GM23338 (cell line): Measurements from ENCODE around the gene DEUP1. TPM values are rescaled to one million over a fixed set of nuclear protein-coding genes. Genes with fewer than 3 reads are reported as not detected.

Experiments used
- ATAC-seq: fragments of 200-7000 bp; cut with Tn5 transposase; 3 replicates; pipeline ENCODE4 v1.9.1; 2020
- DNase-seq: peaks from one replicate; pipeline ENCODE4 v3.0.0-alpha.2; 2015; ENCODE audit warnings: low spot score
- H2AFZ ChIP-seq: fragments of 200-600 bp; sonication (generic); 2 replicates; pipeline ENCODE4 v1.8.0; 2016; ENCODE audit warnings: antibody characterized with exemption, mild to moderate bottlenecking, moderate library complexity
- H3F3A ChIP-seq: fragments of 200-600 bp; sonication (generic); replicated peaks from 2 replicates; pipeline ENCODE4 v1.8.0; 2017; ENCODE audit warnings: antibody characterized with exemption, mixed run types, low read depth
- H3K27ac ChIP-seq: fragments of 200-600 bp; sonication (generic); 2 replicates; pipeline ENCODE4 v1.6.1; 2016; ENCODE audit warnings: low read depth
- H3K27me3 ChIP-seq: fragments of 200-600 bp; sonication (generic); 2 replicates; pipeline ENCODE4 v1.8.0; 2016; ENCODE audit warnings: mild to moderate bottlenecking, mixed run types, moderate library complexity; ENCODE audit not compliant: insufficient read depth
- H3K36me3 ChIP-seq: fragments of 200-600 bp; sonication (generic); 2 replicates; pipeline ENCODE4 v1.8.0; 2016; ENCODE audit warnings: mild to moderate bottlenecking; ENCODE audit not compliant: insufficient read depth
- H3K4me1 ChIP-seq: fragments of 200-600 bp; sonication (generic); 2 replicates; pipeline ENCODE4 v1.8.0; 2016; ENCODE audit warnings: mild to moderate bottlenecking, moderate library complexity; ENCODE audit not compliant: insufficient read depth
- H3K4me2 ChIP-seq: fragments of 200-600 bp; sonication (generic); 2 replicates; pipeline ENCODE4 v1.7.1; 2017; ENCODE audit warnings: mixed run types
- H3K4me3 ChIP-seq: fragments of 200-600 bp; sonication (generic); 2 replicates; pipeline ENCODE4 v1.6.1; 2016; ENCODE audit warnings: mixed run types
- H3K79me2 ChIP-seq: fragments of 200-600 bp; sonication (generic); replicated peaks from 2 replicates; pipeline ENCODE4 v1.8.0; 2017; ENCODE audit warnings: mild to moderate bottlenecking; ENCODE audit not compliant: insufficient read depth
- H3K9me2 ChIP-seq: fragments of 200-600 bp; sonication (generic); 2 replicates; pipeline ENCODE4 v1.8.0; 2017; ENCODE audit not compliant: insufficient read depth
- H4K20me1 ChIP-seq: fragments of 200-600 bp; sonication (generic); replicated peaks from 2 replicates; pipeline ENCODE4 v1.8.0; 2017; ENCODE audit warnings: mild to moderate bottlenecking; ENCODE audit not compliant: insufficient read depth
- H3K27ac Mint-ChIP-seq: 2 replicates; pipeline ENCODE4 v1.8.0; 2020; ENCODE audit warnings: inconsistent platforms, mild to moderate bottlenecking, moderate library complexity, mixed read lengths
- H3K27me3 Mint-ChIP-seq: 3 replicates; pipeline ENCODE4 v1.8.0; 2022; ENCODE audit warnings: low read depth, mild to moderate bottlenecking, moderate library complexity, mixed read lengths, inconsistent platforms; ENCODE audit not compliant: insufficient read depth, poor library complexity
- H3K36me3 Mint-ChIP-seq: 3 replicates; pipeline ENCODE4 v1.8.0; 2021; ENCODE audit warnings: low read depth, mild to moderate bottlenecking, inconsistent platforms, moderate library complexity, mixed read lengths
- H3K4me1 Mint-ChIP-seq: 3 replicates; pipeline ENCODE4 v1.8.0; 2020; ENCODE audit warnings: mild to moderate bottlenecking, inconsistent platforms, mixed read lengths
- H3K4me3 Mint-ChIP-seq: 3 replicates; pipeline ENCODE4 v1.8.0; 2021; ENCODE audit warnings: moderate library complexity, mild to moderate bottlenecking, inconsistent platforms, mixed read lengths
- H3K9me3 Mint-ChIP-seq: 3 replicates; pipeline ENCODE4 v1.8.0; 2020; ENCODE audit warnings: moderate library complexity, mild to moderate bottlenecking, inconsistent platforms, mixed read lengths
- EZH2 ChIP-seq: fragments of 200-600 bp; sonication (generic); IDR thresholded peaks from one replicate; pipeline ENCODE4 v1.8.0; 2017; ENCODE audit warnings: antibody characterized with exemption, mild to moderate bottlenecking, low read depth; ENCODE audit not compliant: unreplicated experiment
- EZH2phosphoT487 ChIP-seq: fragments of 200-600 bp; sonication (generic); IDR thresholded peaks from one replicate; pipeline ENCODE4 v1.8.1; 2018; ENCODE audit warnings: antibody characterized with exemption; ENCODE audit not compliant: unreplicated experiment
- JUNB ChIP-seq: IDR thresholded peaks from one replicate; pipeline ENCODE4 v1.6.1; 2016; ENCODE audit warnings: antibody characterized with exemption; ENCODE audit not compliant: unreplicated experiment
- NANOG ChIP-seq: IDR thresholded peaks from 2 replicates; pipeline ENCODE4 v1.6.1; 2016; ENCODE audit warnings: antibody characterized with exemption, borderline replicate concordance
- POLR2AphosphoS5 ChIP-seq: IDR thresholded peaks from 2 replicates; pipeline ENCODE4 v1.6.1; 2016; ENCODE audit warnings: antibody characterized with exemption, low read depth
- ZNF114 ChIP-seq: fragments of 250-450 bp; sonication (Bioruptor Pico); IDR thresholded peaks from 2 replicates; pipeline ENCODE4 v1.5.0; 2020; ENCODE audit warnings: mild to moderate bottlenecking, moderate library complexity
- ZNF331 ChIP-seq: fragments of 250-450 bp; sonication (Bioruptor Pico); IDR thresholded peaks from 2 replicates; pipeline ENCODE4 v1.5.0; 2020; ENCODE audit warnings: low read depth, mild to moderate bottlenecking, moderate library complexity
- long read RNA-seq: library from polyadenylated mRNA; unstranded; transcript quantifications from one replicate; pipeline ENCODE4 v2.0.0, GENCODE V29; 2020; ENCODE audit not compliant: unreplicated experiment
- polyA plus RNA-seq: library from polyadenylated mRNA; unstranded; fragments of >200 nt; fragmentation: Nextera tagmentation; extraction: Ambion mirVana; gene quantifications from 2 replicates; pipeline ENCODE4 v1.2.1, GENCODE V29; 2016
- total RNA-seq: library from RNA; depleted of rRNA; stranded (reverse); fragments of >200 nt; shearing (Covaris generic); gene quantifications from 2 replicates; pipeline ENCODE4 v1.2.3, GENCODE V29; 2014; rRNA removed
- TF ChIP-seq, protein P1 (sequence below): fragments of 250-450 bp; sonication (Bioruptor Pico); IDR thresholded peaks from 2 replicates; pipeline ENCODE4 v1.5.0; 2020; ENCODE audit warnings: mild to moderate bottlenecking, moderate library complexity
- TF ChIP-seq, protein P2 (sequence below): IDR thresholded peaks from one replicate; pipeline ENCODE4 v1.6.1; 2018; ENCODE audit warnings: antibody characterized with exemption; ENCODE audit not compliant: unreplicated experiment
- TF ChIP-seq, protein P3 (sequence below): IDR thresholded peaks from 2 replicates; pipeline ENCODE4 v1.6.1; 2016; ENCODE audit warnings: antibody characterized with exemption
- TF ChIP-seq, protein P4 (sequence below), 2 experiments: fragments of 200-600 bp in 1 of 2; sonication (generic) in 1 of 2; conservative IDR thresholded peaks; 2 replicates each; pipeline versions ENCODE4 v1.5.1 to v1.6.1; 2016 to 2017; ENCODE audit warnings: antibody characterized with exemption in 2 of 2, low read depth in 2 of 2, mild to moderate bottlenecking in 2 of 2, moderate library complexity in 1 of 2

DEUP1 gene, protein sequence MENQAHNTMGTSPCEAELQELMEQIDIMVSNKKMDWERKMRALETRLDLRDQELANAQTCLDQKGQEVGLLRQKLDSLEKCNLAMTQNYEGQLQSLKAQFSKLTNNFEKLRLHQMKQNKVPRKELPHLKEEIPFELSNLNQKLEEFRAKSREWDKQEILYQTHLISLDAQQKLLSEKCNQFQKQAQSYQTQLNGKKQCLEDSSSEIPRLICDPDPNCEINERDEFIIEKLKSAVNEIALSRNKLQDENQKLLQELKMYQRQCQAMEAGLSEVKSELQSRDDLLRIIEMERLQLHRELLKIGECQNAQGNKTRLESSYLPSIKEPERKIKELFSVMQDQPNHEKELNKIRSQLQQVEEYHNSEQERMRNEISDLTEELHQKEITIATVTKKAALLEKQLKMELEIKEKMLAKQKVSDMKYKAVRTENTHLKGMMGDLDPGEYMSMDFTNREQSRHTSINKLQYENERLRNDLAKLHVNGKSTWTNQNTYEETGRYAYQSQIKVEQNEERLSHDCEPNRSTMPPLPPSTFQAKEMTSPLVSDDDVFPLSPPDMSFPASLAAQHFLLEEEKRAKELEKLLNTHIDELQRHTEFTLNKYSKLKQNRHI
- total RNA-seq: 0.63 and 0.85 TPM in 2 replicates
- 1.7 and 2.1 TPM in 2 replicates for polyA plus RNA-seq
- long read RNA-seq, partial matches to known transcripts: 1 of 2 reads
- long read RNA-seq, other reads (novel, unspliced or antisense): 1 of 2 reads

DNA sequence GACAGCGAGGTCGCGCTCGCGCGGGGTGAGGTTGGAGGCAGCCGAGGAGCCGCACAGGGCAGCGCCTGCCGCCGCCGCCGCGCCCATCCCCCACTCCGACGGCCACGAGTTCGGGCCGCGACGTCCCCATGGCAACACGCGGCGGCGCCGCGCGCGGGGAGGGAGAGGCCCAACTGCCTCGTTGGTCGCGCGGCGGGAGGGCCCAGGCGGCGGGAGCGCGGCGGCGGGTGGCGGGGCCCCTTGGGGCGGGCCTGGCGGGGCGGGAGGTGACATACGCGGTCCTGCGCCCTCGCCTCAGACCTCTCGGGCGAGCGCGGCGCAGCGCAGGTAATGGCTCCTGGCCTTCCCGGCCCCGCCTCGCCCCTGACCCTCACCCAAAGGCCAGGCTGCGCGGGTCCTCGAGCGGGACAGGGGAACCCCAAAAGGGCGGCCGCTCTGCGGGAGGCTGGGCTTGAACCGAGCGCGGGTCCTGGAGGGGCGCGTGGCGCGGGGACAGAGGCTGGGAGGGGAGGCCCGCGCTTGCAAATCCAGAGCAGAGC, at the start of gene DEUP1:
TSS of gene DEUP1 (plus strand) at position 297 of the 539 bp plus-strand sequence. CDS start 1,518 bp downstream, outside the sequence.
- Histone ChIP-seq H3K4me3 (peak within 1 kb of the TSS; percentile 78), H3K9me2 (no peaks in the 10 kb centered on the region), H3K27me3 (peaks cover 28% of the 10 kb centered on the region), H3K4me2 (peak within 1 kb of the TSS; percentile 86), H4K20me1 (no peaks in the 10 kb centered on the region; the same call in 1 of the 2 replicates), H3K79me2 (no peaks in the 10 kb centered on the region), H3K4me1 (no peaks in the 10 kb centered on the region), H3K27ac (no peak within 1 kb of the TSS), H3F3A (no peaks in the 10 kb centered on the region), H2AFZ (peak within 1 kb of the TSS; percentile 100), H3K36me3 (no peaks in the 10 kb centered on the region)
- H3K9me3 Mint-ChIP-seq: peaks cover 3% of the 10 kb centered on the region; the same call in 1 of the 3 replicates
- ATAC-seq: peak; percentile 87
- H3K4me1 Mint-ChIP-seq: peaks cover 4% of the 10 kb centered on the region; the same call in 2 of the 3 replicates
- peaks cover 19% of the 10 kb centered on the region for H3K27me3 Mint-ChIP-seq
- H3K27ac Mint-ChIP-seq: no peak within 1 kb of the TSS
- peak within 1 kb of the TSS; percentile 90 for H3K4me3 Mint-ChIP-seq
- peak; percentile 59 for DNase-seq
- H3K36me3 Mint-ChIP-seq: no peaks in the 10 kb centered on the region; the same call in 2 of the 3 replicates
- TF ChIP-seq EZH2 (no peak), NANOG (no peak), EZH2phosphoT487 (no peak), ZNF331 (CRISPR knock-in tag) (no peak), JUNB (no peak), POLR2AphosphoS5 (no peak), ZNF114 (CRISPR knock-in tag) (no peak)
- TF ChIP-seq, protein P1, sequence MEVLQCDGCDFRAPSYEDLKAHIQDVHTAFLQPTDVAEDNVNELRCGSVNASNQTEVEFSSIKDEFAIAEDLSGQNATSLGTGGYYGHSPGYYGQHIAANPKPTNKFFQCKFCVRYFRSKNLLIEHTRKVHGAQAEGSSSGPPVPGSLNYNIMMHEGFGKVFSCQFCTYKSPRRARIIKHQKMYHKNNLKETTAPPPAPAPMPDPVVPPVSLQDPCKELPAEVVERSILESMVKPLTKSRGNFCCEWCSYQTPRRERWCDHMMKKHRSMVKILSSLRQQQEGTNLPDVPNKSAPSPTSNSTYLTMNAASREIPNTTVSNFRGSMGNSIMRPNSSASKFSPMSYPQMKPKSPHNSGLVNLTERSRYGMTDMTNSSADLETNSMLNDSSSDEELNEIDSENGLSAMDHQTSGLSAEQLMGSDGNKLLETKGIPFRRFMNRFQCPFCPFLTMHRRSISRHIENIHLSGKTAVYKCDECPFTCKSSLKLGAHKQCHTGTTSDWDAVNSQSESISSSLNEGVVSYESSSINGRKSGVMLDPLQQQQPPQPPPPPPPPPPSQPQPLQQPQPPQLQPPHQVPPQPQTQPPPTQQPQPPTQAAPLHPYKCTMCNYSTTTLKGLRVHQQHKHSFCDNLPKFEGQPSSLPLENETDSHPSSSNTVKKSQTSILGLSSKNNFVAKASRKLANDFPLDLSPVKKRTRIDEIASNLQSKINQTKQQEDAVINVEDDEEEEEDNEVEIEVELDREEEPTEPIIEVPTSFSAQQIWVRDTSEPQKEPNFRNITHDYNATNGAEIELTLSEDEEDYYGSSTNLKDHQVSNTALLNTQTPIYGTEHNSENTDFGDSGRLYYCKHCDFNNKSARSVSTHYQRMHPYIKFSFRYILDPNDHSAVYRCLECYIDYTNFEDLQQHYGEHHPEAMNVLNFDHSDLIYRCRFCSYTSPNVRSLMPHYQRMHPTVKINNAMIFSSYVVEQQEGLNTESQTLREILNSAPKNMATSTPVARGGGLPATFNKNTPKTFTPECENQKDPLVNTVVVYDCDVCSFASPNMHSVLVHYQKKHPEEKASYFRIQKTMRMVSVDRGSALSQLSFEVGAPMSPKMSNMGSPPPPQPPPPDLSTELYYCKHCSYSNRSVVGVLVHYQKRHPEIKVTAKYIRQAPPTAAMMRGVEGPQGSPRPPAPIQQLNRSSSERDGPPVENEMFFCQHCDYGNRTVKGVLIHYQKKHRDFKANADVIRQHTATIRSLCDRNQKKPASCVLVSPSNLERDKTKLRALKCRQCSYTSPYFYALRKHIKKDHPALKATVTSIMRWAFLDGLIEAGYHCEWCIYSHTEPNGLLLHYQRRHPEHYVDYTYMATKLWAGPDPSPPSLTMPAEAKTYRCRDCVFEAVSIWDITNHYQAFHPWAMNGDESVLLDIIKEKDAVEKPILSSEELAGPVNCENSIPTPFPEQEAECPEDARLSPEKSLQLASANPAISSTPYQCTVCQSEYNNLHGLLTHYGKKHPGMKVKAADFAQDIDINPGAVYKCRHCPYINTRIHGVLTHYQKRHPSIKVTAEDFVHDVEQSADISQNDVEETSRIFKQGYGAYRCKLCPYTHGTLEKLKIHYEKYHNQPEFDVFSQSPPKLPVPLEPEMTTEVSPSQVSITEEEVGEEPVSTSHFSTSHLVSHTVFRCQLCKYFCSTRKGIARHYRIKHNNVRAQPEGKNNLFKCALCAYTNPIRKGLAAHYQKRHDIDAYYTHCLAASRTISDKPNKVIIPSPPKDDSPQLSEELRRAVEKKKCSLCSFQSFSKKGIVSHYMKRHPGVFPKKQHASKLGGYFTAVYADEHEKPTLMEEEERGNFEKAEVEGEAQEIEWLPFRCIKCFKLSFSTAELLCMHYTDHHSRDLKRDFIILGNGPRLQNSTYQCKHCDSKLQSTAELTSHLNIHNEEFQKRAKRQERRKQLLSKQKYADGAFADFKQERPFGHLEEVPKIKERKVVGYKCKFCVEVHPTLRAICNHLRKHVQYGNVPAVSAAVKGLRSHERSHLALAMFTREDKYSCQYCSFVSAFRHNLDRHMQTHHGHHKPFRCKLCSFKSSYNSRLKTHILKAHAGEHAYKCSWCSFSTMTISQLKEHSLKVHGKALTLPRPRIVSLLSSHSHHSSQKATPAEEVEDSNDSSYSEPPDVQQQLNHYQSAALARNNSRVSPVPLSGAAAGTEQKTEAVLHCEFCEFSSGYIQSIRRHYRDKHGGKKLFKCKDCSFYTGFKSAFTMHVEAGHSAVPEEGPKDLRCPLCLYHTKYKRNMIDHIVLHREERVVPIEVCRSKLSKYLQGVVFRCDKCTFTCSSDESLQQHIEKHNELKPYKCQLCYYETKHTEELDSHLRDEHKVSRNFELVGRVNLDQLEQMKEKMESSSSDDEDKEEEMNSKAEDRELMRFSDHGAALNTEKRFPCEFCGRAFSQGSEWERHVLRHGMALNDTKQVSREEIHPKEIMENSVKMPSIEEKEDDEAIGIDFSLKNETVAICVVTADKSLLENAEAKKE: no peak
- TF ChIP-seq, protein P2, sequence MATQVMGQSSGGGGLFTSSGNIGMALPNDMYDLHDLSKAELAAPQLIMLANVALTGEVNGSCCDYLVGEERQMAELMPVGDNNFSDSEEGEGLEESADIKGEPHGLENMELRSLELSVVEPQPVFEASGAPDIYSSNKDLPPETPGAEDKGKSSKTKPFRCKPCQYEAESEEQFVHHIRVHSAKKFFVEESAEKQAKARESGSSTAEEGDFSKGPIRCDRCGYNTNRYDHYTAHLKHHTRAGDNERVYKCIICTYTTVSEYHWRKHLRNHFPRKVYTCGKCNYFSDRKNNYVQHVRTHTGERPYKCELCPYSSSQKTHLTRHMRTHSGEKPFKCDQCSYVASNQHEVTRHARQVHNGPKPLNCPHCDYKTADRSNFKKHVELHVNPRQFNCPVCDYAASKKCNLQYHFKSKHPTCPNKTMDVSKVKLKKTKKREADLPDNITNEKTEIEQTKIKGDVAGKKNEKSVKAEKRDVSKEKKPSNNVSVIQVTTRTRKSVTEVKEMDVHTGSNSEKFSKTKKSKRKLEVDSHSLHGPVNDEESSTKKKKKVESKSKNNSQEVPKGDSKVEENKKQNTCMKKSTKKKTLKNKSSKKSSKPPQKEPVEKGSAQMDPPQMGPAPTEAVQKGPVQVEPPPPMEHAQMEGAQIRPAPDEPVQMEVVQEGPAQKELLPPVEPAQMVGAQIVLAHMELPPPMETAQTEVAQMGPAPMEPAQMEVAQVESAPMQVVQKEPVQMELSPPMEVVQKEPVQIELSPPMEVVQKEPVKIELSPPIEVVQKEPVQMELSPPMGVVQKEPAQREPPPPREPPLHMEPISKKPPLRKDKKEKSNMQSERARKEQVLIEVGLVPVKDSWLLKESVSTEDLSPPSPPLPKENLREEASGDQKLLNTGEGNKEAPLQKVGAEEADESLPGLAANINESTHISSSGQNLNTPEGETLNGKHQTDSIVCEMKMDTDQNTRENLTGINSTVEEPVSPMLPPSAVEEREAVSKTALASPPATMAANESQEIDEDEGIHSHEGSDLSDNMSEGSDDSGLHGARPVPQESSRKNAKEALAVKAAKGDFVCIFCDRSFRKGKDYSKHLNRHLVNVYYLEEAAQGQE: no peak
- TF ChIP-seq, protein P3, sequence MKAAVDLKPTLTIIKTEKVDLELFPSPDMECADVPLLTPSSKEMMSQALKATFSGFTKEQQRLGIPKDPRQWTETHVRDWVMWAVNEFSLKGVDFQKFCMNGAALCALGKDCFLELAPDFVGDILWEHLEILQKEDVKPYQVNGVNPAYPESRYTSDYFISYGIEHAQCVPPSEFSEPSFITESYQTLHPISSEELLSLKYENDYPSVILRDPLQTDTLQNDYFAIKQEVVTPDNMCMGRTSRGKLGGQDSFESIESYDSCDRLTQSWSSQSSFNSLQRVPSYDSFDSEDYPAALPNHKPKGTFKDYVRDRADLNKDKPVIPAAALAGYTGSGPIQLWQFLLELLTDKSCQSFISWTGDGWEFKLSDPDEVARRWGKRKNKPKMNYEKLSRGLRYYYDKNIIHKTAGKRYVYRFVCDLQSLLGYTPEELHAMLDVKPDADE: no peak
- TF ChIP-seq, protein P4, sequence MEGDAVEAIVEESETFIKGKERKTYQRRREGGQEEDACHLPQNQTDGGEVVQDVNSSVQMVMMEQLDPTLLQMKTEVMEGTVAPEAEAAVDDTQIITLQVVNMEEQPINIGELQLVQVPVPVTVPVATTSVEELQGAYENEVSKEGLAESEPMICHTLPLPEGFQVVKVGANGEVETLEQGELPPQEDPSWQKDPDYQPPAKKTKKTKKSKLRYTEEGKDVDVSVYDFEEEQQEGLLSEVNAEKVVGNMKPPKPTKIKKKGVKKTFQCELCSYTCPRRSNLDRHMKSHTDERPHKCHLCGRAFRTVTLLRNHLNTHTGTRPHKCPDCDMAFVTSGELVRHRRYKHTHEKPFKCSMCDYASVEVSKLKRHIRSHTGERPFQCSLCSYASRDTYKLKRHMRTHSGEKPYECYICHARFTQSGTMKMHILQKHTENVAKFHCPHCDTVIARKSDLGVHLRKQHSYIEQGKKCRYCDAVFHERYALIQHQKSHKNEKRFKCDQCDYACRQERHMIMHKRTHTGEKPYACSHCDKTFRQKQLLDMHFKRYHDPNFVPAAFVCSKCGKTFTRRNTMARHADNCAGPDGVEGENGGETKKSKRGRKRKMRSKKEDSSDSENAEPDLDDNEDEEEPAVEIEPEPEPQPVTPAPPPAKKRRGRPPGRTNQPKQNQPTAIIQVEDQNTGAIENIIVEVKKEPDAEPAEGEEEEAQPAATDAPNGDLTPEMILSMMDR (conservative IDR thresholded peaks at IDR 0.05; ENCODE audit: low read depth in 2 of 2): no peak
